SK-N-SH (cell line): Measurements from ENCODE around the gene AMN1. TPM values are rescaled to one million over a fixed set of nuclear protein-coding genes. Genes with fewer than 3 reads are reported as not detected.

Experiments
- CTCF ChIA-PET: fragments of 300-600, 350-600 bp; formaldehyde crosslinking; extraction: SDS; loops from one replicate; lab custom pipeline; 2021; lab: Yijun Ruan, JAX
- POLR2A ChIA-PET: fragments of 350-600 bp; sonication (Branson Sonifier 250); formaldehyde crosslinking; extraction: SDS; loops from one replicate; lab custom pipeline; 2020; ENCODE audit warnings: antibody characterized with exemption, inconsistent platforms; lab: Yijun Ruan, JAX
- DNase-seq: peaks from one replicate; pipeline ENCODE4 v3.0.0; 2012
- H2AFZ ChIP-seq: fragments of 200-600 bp; sonication (generic); 2 replicates; pipeline ENCODE4 v1.8.1; 2016; ENCODE audit warnings: antibody characterized with exemption, mild to moderate bottlenecking, low read depth
- H3F3A ChIP-seq: fragments of 200-600 bp; sonication (generic); replicated peaks from 2 replicates; pipeline ENCODE3; 2016; ENCODE audit warnings: antibody characterized with exemption, mild to moderate bottlenecking; ENCODE audit not compliant: insufficient read depth
- H3K27ac ChIP-seq, 2 experiments: fragments of 200-500 bp in 1 of 2; fragments of 200-600 bp in 1 of 2; sonication (Bioruptor generic) in 1 of 2; sonication (generic), shearing (Covaris generic) in 1 of 2; 2 replicates each; pipeline versions ENCODE4 v1.5.1 to v1.6.1; 2014 to 2016; ENCODE audit warnings: low read depth in 2 of 2, inconsistent platforms in 1 of 2, low read length in 1 of 2, mild to moderate bottlenecking in 1 of 2, mixed read lengths in 1 of 2
- H3K27me3 ChIP-seq: fragments of 200-600 bp; sonication (generic), shearing (Covaris generic); 2 replicates; pipeline ENCODE4 v1.6.1; 2016; ENCODE audit warnings: mixed run types; ENCODE audit not compliant: insufficient read depth
- H3K36me3 ChIP-seq, 2 experiments: fragments of 200-500 bp in 1 of 2; fragments of 200-600 bp in 1 of 2; sonication (Bioruptor generic) in 1 of 2; sonication (generic) in 1 of 2; replicated peaks in 1 of 2; 2 replicates each; pipeline versions ENCODE3 to v1.5.1; 2014 to 2016; ENCODE audit warnings: low read length in 1 of 2, mild to moderate bottlenecking in 1 of 2; ENCODE audit not compliant: insufficient read depth in 2 of 2, control insufficient read depth in 1 of 2
- H3K4me1 ChIP-seq, 2 experiments: fragments of 200-500 bp in 1 of 2; fragments of 200-600 bp in 1 of 2; sonication (Bioruptor generic) in 1 of 2; sonication (generic), shearing (Covaris generic) in 1 of 2; 2 replicates each; pipeline versions ENCODE4 v1.5.1 to v1.6.1; 2014 to 2016; ENCODE audit warnings: low read depth in 1 of 2, low read length in 1 of 2, mixed run types in 1 of 2; ENCODE audit not compliant: insufficient read depth in 2 of 2, control insufficient read depth in 1 of 2
- H3K4me2 ChIP-seq: fragments of 200-600 bp; sonication (generic), shearing (Covaris generic); 2 replicates; pipeline ENCODE4 v1.6.1; 2017; ENCODE audit warnings: mixed run types
- H3K4me3 ChIP-seq, 2 experiments: fragments of 200-500 bp in 1 of 2; fragments of 200-600 bp in 1 of 2; sonication (Bioruptor generic) in 1 of 2; sonication (generic), shearing (Covaris generic) in 1 of 2; 2 replicates each; pipeline versions ENCODE4 v1.5.1 to v1.8.1; 2014 to 2016; ENCODE audit warnings: low read depth in 2 of 2, inconsistent platforms in 1 of 2, low read length in 1 of 2, mild to moderate bottlenecking in 1 of 2, mixed read lengths in 1 of 2, moderate library complexity in 1 of 2
- H3K79me2 ChIP-seq: fragments of 200-600 bp; sonication (generic); 2 replicates; pipeline ENCODE4 v1.8.1; 2017; ENCODE audit warnings: mild to moderate bottlenecking; ENCODE audit not compliant: insufficient read depth
- H3K9ac ChIP-seq: fragments of 200-600 bp; sonication (generic); 2 replicates; pipeline ENCODE4 v1.6.1; 2017; ENCODE audit warnings: mixed run types
- H3K9me2 ChIP-seq: fragments of 200-600 bp; sonication (generic); 2 replicates; pipeline ENCODE4 v1.6.1; 2017; ENCODE audit warnings: mixed run types
- H3K9me3 ChIP-seq: fragments of 200-600 bp; sonication (generic); 2 replicates; pipeline ENCODE4 v1.6.1; 2017; ENCODE audit warnings: mixed run types, mild to moderate bottlenecking, moderate library complexity
- H4K20me1 ChIP-seq: fragments of 200-600 bp; sonication (generic); 2 replicates; pipeline ENCODE4 v1.6.1; 2017; ENCODE audit warnings: mild to moderate bottlenecking, mixed run types; ENCODE audit not compliant: insufficient read depth
- CTCF ChIP-seq: fragments of 200-600 bp; sonication (generic); IDR thresholded peaks from 2 replicates; pipeline ENCODE4 v1.6.1; 2017; ENCODE audit warnings: antibody characterized with exemption, mild to moderate bottlenecking, moderate library complexity
- FOSL2 ChIP-seq: IDR thresholded peaks from 2 replicates; pipeline ENCODE4 v1.4.0; 2012; ENCODE audit warnings: low read depth, mild to moderate bottlenecking, moderate library complexity, borderline replicate concordance
- GATA2 ChIP-seq: sonication (generic); formaldehyde crosslinking; IDR thresholded peaks from 2 replicates; pipeline ENCODE4 v1.5.0; 2020; ENCODE audit warnings: mild to moderate bottlenecking, missing genetic modification reagents
- JUND ChIP-seq: IDR thresholded peaks from 2 replicates; pipeline ENCODE4 v1.4.0; 2012
- NRF1 ChIP-seq: IDR thresholded peaks from 2 replicates; pipeline ENCODE4 v1.6.1; 2012; ENCODE audit warnings: low read depth, mild to moderate bottlenecking, low read length
- PBX3 ChIP-seq: IDR thresholded peaks from 2 replicates; pipeline ENCODE4; 2012
- POLR2AphosphoS5 ChIP-seq: IDR thresholded peaks from 2 replicates; pipeline ENCODE4 v1.6.1; 2012; ENCODE audit warnings: low read depth, low read length
- REST ChIP-seq: IDR thresholded peaks from 2 replicates; pipeline ENCODE4 v1.6.1; 2012; ENCODE audit warnings: mild to moderate bottlenecking, low read depth, low read length, moderate library complexity
- RXRA ChIP-seq: IDR thresholded peaks from 2 replicates; pipeline ENCODE4 v1.4.0; 2012; ENCODE audit warnings: low read depth, mild to moderate bottlenecking, borderline replicate concordance
- TCF12 ChIP-seq: IDR thresholded peaks from 2 replicates; pipeline ENCODE4 v1.4.0; 2012
- ZBTB33 ChIP-seq: IDR thresholded peaks from 2 replicates; pipeline ENCODE4 v1.4.0; 2012; ENCODE audit warnings: low read depth, borderline replicate concordance
- WGBS: methylation state at CpG from one replicate; pipeline ENCODE4 v1.1.6; 2017; ENCODE audit warnings: low lambda C conversion rate; 5-methylcytosine and 5-hydroxymethylcytosine counted together
- polyA plus RNA-seq, 3 experiments: library from polyadenylated mRNA; depleted of rRNA; stranded (reverse); fragments of >200 nt; gene quantifications; 2 replicates each; pipeline ENCODE4 v1.2.3, GENCODE V29; 2012

The AMN1 gene
- polyA plus RNA-seq, 1 of the 3 experiments (the other 2 are of a cell fraction), result 8.6 TPM

- TF ChIP-seq REST (no peak), FOSL2 (no peak), POLR2AphosphoS5 (no peak), NRF1 (no peak)
These were observed 8.9 kb upstream of the AMN1 start (continued) for GRCh38 chr12:31737763-31738162.

- Histone ChIP-seq H3K9ac (no peak overlapping the region), H4K20me1 (no peaks in the 10 kb centered on the region), H3K4me3 (no peak overlapping the region), H3K27ac (no peak overlapping the region), H3K4me1 (peaks cover 0 to 15% of the 10 kb centered on the region in 2 experiments; a peak in 1 of 4 replicates), H3K9me2 (no peaks in the 10 kb centered on the region), H2AFZ (no peak overlapping the region), H3K9me3 (no peaks in the 10 kb centered on the region), H3F3A (peaks cover 26% of the 10 kb centered on the region), H3K36me3 (no peaks in the 10 kb centered on the region)
- DNase-seq, result no peak
- CTCF ChIA-PET, result no interaction called here
- TF ChIP-seq JUND (no peak), RXRA (no peak), TCF12 (no peak), GATA2 (CRISPR knock-in tag) (no peak), CTCF (no peak), POLR2AphosphoS5 (no peak)
- TF ChIP-seq, all 33 proteins: peak for 0
- Histone ChIP-seq H3K27me3 (no peaks in the 10 kb centered on the region), H3K4me2 (no peak overlapping the region), H3K79me2 (no peaks in the 10 kb centered on the region)
- 72% methylated on average over 3 of the region's 4 CpGs for WGBS
- POLR2A ChIA-PET, result no interaction called here
These were observed 8.5 kb upstream of the AMN1 start for GRCh38 chr12:31737345-31737744.

GRCh38 chr12:31736472-31736871 is 7.7 kb upstream of the AMN1 start:
- CTCF ChIA-PET, result no interaction called here
- no peak for DNase-seq
- peaks cover 35% of the 10 kb centered on the region for H3F3A ChIP-seq
- POLR2A ChIA-PET, result no interaction called here
- peaks cover 0 to 15% of the 10 kb centered on the region in 2 experiments; a peak in 1 of 4 replicates for H3K4me1 ChIP-seq
- no peaks in the 10 kb centered on the region for H4K20me1 ChIP-seq
- 0 out of 2 replicates have a peak overlapping the region, but pooled peaks have one; percentile 25 for H3K9ac ChIP-seq
- TF ChIP-seq PBX3 (peak; percentile 89), ZBTB33 (no peak)
- H3K4me3 ChIP-seq, result no peak overlapping the region
- no peaks in the 10 kb centered on the region for H3K79me2 ChIP-seq
- H3K36me3 ChIP-seq, result no peaks in the 10 kb centered on the region
- peak overlapping the region in 1 of 2 experiments; percentile 52; a peak in 2 of 4 replicates for H3K27ac ChIP-seq
- peak overlapping the region; percentile 17; the same call in 1 of the 2 replicates for H2AFZ ChIP-seq
- H3K4me2 ChIP-seq, result no peak overlapping the region
- no peaks in the 10 kb centered on the region for H3K9me2 ChIP-seq
- H3K27me3 ChIP-seq, result no peaks in the 10 kb centered on the region
- no peaks in the 10 kb centered on the region for H3K9me3 ChIP-seq
